Activated CD4-positive, alpha-beta T cell treated with anti-CD3 and anti-CD28 coated beads, Interleukin-2, amount 10 ng/mL, durations not matched to agents 7 days and 5 days (primary cell): ENCODE measurements around the gene PDS5B. TPM values are rescaled to one million over a fixed set of nuclear protein-coding genes. Genes with fewer than 3 reads are reported as not detected.

Experiments used
- CTCF ChIA-PET: fragments of 350-600 bp; sonication (Branson Sonifier 250); formaldehyde crosslinking; loops from one replicate; lab custom pipeline; 2021; ENCODE audit warnings: antibody characterized with exemption; lab: Charles Lee
- POLR2A ChIA-PET: fragments of 350-600 bp; sonication (Branson Sonifier 250); formaldehyde crosslinking; loops from one replicate; lab custom pipeline; 2021; ENCODE audit warnings: antibody characterized with exemption; lab: Charles Lee
- DNase-seq: peaks from one replicate; pipeline ENCODE4 v3.0.0-alpha.2; 2020
- H3K27ac Mint-ChIP-seq: one replicate; pipeline ENCODE4 v1.8.0; 2021; ENCODE audit warnings: mild to moderate bottlenecking, moderate library complexity, mixed read lengths
- H3K27me3 Mint-ChIP-seq: one replicate; pipeline ENCODE4 v1.8.0; 2021; ENCODE audit warnings: mixed read lengths
- H3K36me3 Mint-ChIP-seq: one replicate; pipeline ENCODE4 v1.8.0; 2021; ENCODE audit warnings: low read depth, mixed read lengths
- H3K4me1 Mint-ChIP-seq: one replicate; pipeline ENCODE4 v1.8.0; 2021; ENCODE audit warnings: mixed read lengths
- H3K4me3 Mint-ChIP-seq: one replicate; pipeline ENCODE4 v1.8.0; 2021; ENCODE audit warnings: mild to moderate bottlenecking, moderate library complexity, mixed read lengths
- H3K9me3 Mint-ChIP-seq: one replicate; pipeline ENCODE4 v1.8.0; 2021; ENCODE audit warnings: mixed read lengths
- total RNA-seq, 2 experiments: library from RNA; stranded (reverse); gene quantifications; one replicate each; pipeline ENCODE4 v1.2.3, GENCODE V29; 2021

The PDS5B gene
- total RNA-seq, 2 experiments from 2014 or later = 77.6 to 92.3 TPM

- no peaks in the 10 kb centered on the region for H3K27me3 Mint-ChIP-seq
- no peaks in the 10 kb centered on the region for H3K9me3 Mint-ChIP-seq
- no peak for DNase-seq
- peaks cover 47% of the 10 kb centered on the region for H3K36me3 Mint-ChIP-seq
- ChIA-PET CTCF (interaction anchor here (1.0 to 1.4 kb wide), 3 partner anchors 14 to 806 kb away, joined by 3 to 4 read pairs (median 3); no protein-coding TSS in a partner anchor), POLR2A (no interaction called here)
- peaks cover 59% of the 10 kb centered on the region for H3K4me1 Mint-ChIP-seq
- H3K27ac Mint-ChIP-seq = peak overlapping the region; percentile 96
- peak overlapping the region; percentile 73 for H3K4me3 Mint-ChIP-seq
These were observed 150.4 kb downstream of the PDS5B start for GRCh38 chr13:32736648-32737047.

GRCh38 chr13:32737111-32737571, 150.9 kb downstream of the PDS5B start:
- H3K27me3 Mint-ChIP-seq = no peaks in the 10 kb centered on the region
- ChIA-PET POLR2A (interaction anchor here (0.7 kb wide), 1 partner anchor 30 kb away, joined by 3 read pairs; no protein-coding TSS in a partner anchor), CTCF (interaction anchor here (0.5 to 1.4 kb wide), 5 partner anchors 14 to 868 kb away, joined by 3 to 4 read pairs (median 3); no protein-coding TSS in a partner anchor)

GRCh38 chr13:32737679-32738078, 151.4 kb downstream of the PDS5B start:
- Mint-ChIP-seq H3K27me3 (no peaks in the 10 kb centered on the region), H3K27ac (peak overlapping the region; percentile 96), H3K36me3 (peaks cover 51% of the 10 kb centered on the region), H3K9me3 (no peaks in the 10 kb centered on the region), H3K4me3 (peak overlapping the region; percentile 73), H3K4me1 (peaks cover 57% of the 10 kb centered on the region)
- DNase-seq = no peak
- CTCF ChIA-PET = no interaction called here
- POLR2A ChIA-PET = interaction anchor here (0.7 kb wide), 1 partner anchor 29 kb away, joined by 3 read pairs; no protein-coding TSS in a partner anchor

More at GRCh38 chr13:32737111-32737571, 150.9 kb downstream of the PDS5B start:
- DNase-seq = peak; percentile 10
- H3K36me3 Mint-ChIP-seq = peaks cover 48% of the 10 kb centered on the region
- peak overlapping the region; percentile 96 for H3K27ac Mint-ChIP-seq
- peak overlapping the region; percentile 73 for H3K4me3 Mint-ChIP-seq
- H3K4me1 Mint-ChIP-seq = peaks cover 57% of the 10 kb centered on the region
- H3K9me3 Mint-ChIP-seq = no peaks in the 10 kb centered on the region

- Mint-ChIP-seq H3K4me1 (peaks cover 6% of the 10 kb centered on the region), H3K9me3 (no peaks in the 10 kb centered on the region), H3K36me3 (peaks cover 41% of the 10 kb centered on the region), H3K27ac (peak overlapping the region; percentile 31), H3K4me3 (no peak overlapping the region), H3K27me3 (no peaks in the 10 kb centered on the region)
- CTCF ChIA-PET = interaction anchor here (1.2 kb wide), 1 partner anchor 7 kb away, joined by 5 read pairs; no protein-coding TSS in a partner anchor
- no peak for DNase-seq
- POLR2A ChIA-PET = no interaction called here
These were observed 159.3 kb downstream of the PDS5B start for GRCh38 chr13:32745509-32745908.

- POLR2A ChIA-PET = no interaction called here
- Mint-ChIP-seq H3K9me3 (no peaks in the 10 kb centered on the region), H3K36me3 (peaks cover 47% of the 10 kb centered on the region), H3K4me3 (no peak overlapping the region), H3K27ac (no peak overlapping the region), H3K27me3 (no peaks in the 10 kb centered on the region), H3K4me1 (peaks cover 4% of the 10 kb centered on the region)
- DNase-seq = no peak
- CTCF ChIA-PET = interaction anchor here (0.5 kb wide), 1 partner anchor 770 kb away, joined by 3 read pairs; no protein-coding TSS in a partner anchor
These were observed 160.2 kb downstream of the PDS5B start for GRCh38 chr13:32746474-32746873.

- Mint-ChIP-seq H3K4me3 (no peak overlapping the region), H3K4me1 (peaks cover 4% of the 10 kb centered on the region), H3K27me3 (no peaks in the 10 kb centered on the region), H3K27ac (no peak overlapping the region), H3K9me3 (no peaks in the 10 kb centered on the region), H3K36me3 (peaks cover 42% of the 10 kb centered on the region)
- ChIA-PET CTCF (no interaction called here), POLR2A (no interaction called here)
- DNase-seq = no peak
These were observed 162.1 kb downstream of the PDS5B start for GRCh38 chr13:32748305-32748704.

GRCh38 chr13:32751340-32751739, 165.1 kb downstream of the PDS5B start:
- H3K36me3 Mint-ChIP-seq = peaks cover 51% of the 10 kb centered on the region
- H3K4me3 Mint-ChIP-seq = no peak overlapping the region
- H3K9me3 Mint-ChIP-seq = no peaks in the 10 kb centered on the region

GRCh38 chr13:32752311-32752710, 166.1 kb downstream of the PDS5B start:
- Mint-ChIP-seq H3K27ac (no peak overlapping the region), H3K36me3 (peaks cover 50% of the 10 kb centered on the region), H3K4me3 (no peak overlapping the region), H3K9me3 (no peaks in the 10 kb centered on the region), H3K27me3 (no peaks in the 10 kb centered on the region), H3K4me1 (peaks cover 3% of the 10 kb centered on the region)
- ChIA-PET POLR2A (no interaction called here), CTCF (interaction anchor here (1.1 to 1.5 kb wide), 2 partner anchors 8 to 37 kb away, joined by 3 to 5 read pairs; no protein-coding TSS in a partner anchor)
- no peak for DNase-seq

More at GRCh38 chr13:32751340-32751739, 165.1 kb downstream of the PDS5B start:
- ChIA-PET CTCF (interaction anchor here (1.5 kb wide), 1 partner anchor 38 kb away, joined by 3 read pairs; no protein-coding TSS in a partner anchor), POLR2A (no interaction called here)
- H3K27me3 Mint-ChIP-seq = no peaks in the 10 kb centered on the region
- H3K27ac Mint-ChIP-seq = no peak overlapping the region
- H3K4me1 Mint-ChIP-seq = peaks cover 2% of the 10 kb centered on the region
- DNase-seq = no peak

GRCh38 chr13:32752997-32753606, 166.8 kb downstream of the PDS5B start:
- no peaks in the 10 kb centered on the region for H3K27me3 Mint-ChIP-seq
- H3K4me3 Mint-ChIP-seq = no peak overlapping the region
- peaks cover 50% of the 10 kb centered on the region for H3K36me3 Mint-ChIP-seq
- CTCF ChIA-PET = interaction anchor here (1.1 to 1.5 kb wide), 2 partner anchors 8 to 36 kb away, joined by 3 to 5 read pairs; no protein-coding TSS in a partner anchor
- no peaks in the 10 kb centered on the region for H3K9me3 Mint-ChIP-seq
- POLR2A ChIA-PET = no interaction called here
- peaks cover 3% of the 10 kb centered on the region for H3K4me1 Mint-ChIP-seq
- DNase-seq = no peak
- H3K27ac Mint-ChIP-seq = no peak overlapping the region

GRCh38 chr13:32754179-32754578, 167.9 kb downstream of the PDS5B start:
- CTCF ChIA-PET = no interaction called here
- peaks cover 2% of the 10 kb centered on the region for H3K4me1 Mint-ChIP-seq
- H3K36me3 Mint-ChIP-seq = peaks cover 51% of the 10 kb centered on the region
- no peak for DNase-seq
- no peak overlapping the region for H3K4me3 Mint-ChIP-seq
- no peaks in the 10 kb centered on the region for H3K9me3 Mint-ChIP-seq
- H3K27me3 Mint-ChIP-seq = no peaks in the 10 kb centered on the region
- no peak overlapping the region for H3K27ac Mint-ChIP-seq
- POLR2A ChIA-PET = no interaction called here

- H3K27me3 Mint-ChIP-seq = no peaks in the 10 kb centered on the region
- POLR2A ChIA-PET = no interaction called here
- H3K36me3 Mint-ChIP-seq = peaks cover 67% of the 10 kb centered on the region
- H3K4me1 Mint-ChIP-seq = peaks cover 2% of the 10 kb centered on the region
- DNase-seq = no peak
- H3K27ac Mint-ChIP-seq = no peak overlapping the region
- H3K4me3 Mint-ChIP-seq = no peak overlapping the region
- H3K9me3 Mint-ChIP-seq = peaks cover 8% of the 10 kb centered on the region
- CTCF ChIA-PET = interaction anchor here (0.6 kb wide), 1 partner anchor 214 kb away, joined by 4 read pairs; no protein-coding TSS in a partner anchor
These were observed 172.9 kb downstream of the PDS5B start for GRCh38 chr13:32759152-32759551.

- Mint-ChIP-seq H3K9me3 (peaks cover 8% of the 10 kb centered on the region), H3K36me3 (peaks cover 62% of the 10 kb centered on the region), H3K4me1 (peaks cover 2% of the 10 kb centered on the region), H3K4me3 (no peak overlapping the region), H3K27me3 (no peaks in the 10 kb centered on the region), H3K27ac (no peak overlapping the region)
- ChIA-PET POLR2A (no interaction called here), CTCF (no interaction called here)
- DNase-seq = no peak
These were observed 175.2 kb downstream of the PDS5B start for GRCh38 chr13:32761472-32761871.

GRCh38 chr13:32779119-32779518, 192.9 kb downstream of the PDS5B start:
- Mint-ChIP-seq H3K27ac (no peak overlapping the region), H3K36me3 (peaks cover 50% of the 10 kb centered on the region)

More at GRCh38 chr13:32779119-32779518, 192.9 kb downstream of the PDS5B start:
- H3K27me3 Mint-ChIP-seq = no peaks in the 10 kb centered on the region
- H3K9me3 Mint-ChIP-seq = peaks cover 13% of the 10 kb centered on the region
- H3K4me1 Mint-ChIP-seq = peaks cover 21% of the 10 kb centered on the region
- DNase-seq = no peak
- ChIA-PET POLR2A (no interaction called here), CTCF (no interaction called here)
- H3K4me3 Mint-ChIP-seq = no peak overlapping the region
